Measurements from ENCODE around the gene CSF2RB. TPM values are rescaled to one million over a fixed set of nuclear protein-coding genes. Genes with fewer than 3 reads are reported as not detected.
A peak's percentile ranks its signal among the peaks of the same experiment; 100 is the strongest.

CSF2RB gene
- total and polyA plus RNA-seq, 2 donors (not counting 3 experiments of a cell fraction or from before 2014, with no cell fraction given): 20.6 to 68.2 TPM

DNA sequence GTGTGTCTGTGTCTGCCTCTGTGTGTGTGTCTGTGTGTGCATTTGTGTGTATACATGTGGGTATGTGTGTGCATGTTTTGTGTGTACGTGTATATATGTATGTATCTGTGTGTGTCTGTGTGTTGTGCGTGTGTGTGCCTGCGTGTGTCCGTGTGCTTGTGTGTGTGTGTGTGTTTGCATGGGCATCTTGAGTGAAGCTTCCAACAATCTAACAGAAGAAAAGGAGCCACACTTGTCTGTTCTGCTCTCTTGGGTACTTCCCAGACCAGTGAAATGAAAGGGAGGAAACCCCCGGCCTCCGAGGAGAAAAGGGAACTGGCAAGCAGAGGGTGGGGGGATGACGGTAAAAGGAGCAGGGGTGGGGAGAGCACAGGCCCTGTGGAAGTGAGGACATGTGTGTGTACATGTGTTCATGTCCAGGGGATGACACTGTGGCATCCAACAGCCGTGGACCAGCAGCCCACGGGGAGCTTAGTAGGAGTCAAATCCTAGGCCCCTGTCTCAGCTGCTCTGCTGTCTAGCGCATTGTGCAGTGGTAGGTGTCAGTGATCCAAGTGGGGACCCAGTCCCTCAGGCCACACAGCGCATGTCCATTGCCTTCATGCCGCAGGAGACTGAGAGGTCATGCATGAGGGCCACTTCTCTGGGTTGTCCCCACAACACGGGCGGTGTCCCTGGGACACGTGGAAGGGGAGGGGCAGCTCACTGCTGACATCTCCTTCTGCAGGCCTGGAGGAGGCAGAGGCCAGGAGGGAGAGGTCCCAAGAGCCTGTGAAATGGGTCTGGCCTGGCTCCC is 8.1 kb downstream of the CSF2RB start:
- Histone ChIP-seq H3K4me1 (ENCODE audit: control insufficient read depth, extremely low read depth, insufficient read depth, low read length) (no peaks in the 10 kb centered on the region), H3K79me2 (ENCODE audit: control insufficient read depth, insufficient read depth, low read length) (no peaks in the 10 kb centered on the region), H2AFZ (ENCODE audit: low read depth, low read length) (no peak overlapping the region), H3K9me1 (replicated peaks; ENCODE audit: control insufficient read depth, extremely low read depth, insufficient read depth, low read length) (no peaks in the 10 kb centered on the region), H3K27ac (ENCODE audit: insufficient read depth, low read depth, low read length) (no peak overlapping the region), H3K9ac (replicated peaks; ENCODE audit: extremely low read depth, insufficient read depth, low read length) (no peak overlapping the region), H4K20me1 (replicated peaks; ENCODE audit: control insufficient read depth, extremely low read depth, insufficient read depth, low read length) (no peaks in the 10 kb centered on the region), H3K27me3 (ENCODE audit: control insufficient read depth in 2 of 2, insufficient read depth in 2 of 2, low read length in 2 of 2) (no peaks in the 10 kb centered on the region), H3K4me2 (ENCODE audit: insufficient read depth, low read length) (no peak overlapping the region), H3K4me3 (replicated peaks in 1 of 3; ENCODE audit: insufficient read depth in 1 of 3, low read depth in 1 of 3, low read length in 3 of 3) (no peak overlapping the region), H3K36me3 (ENCODE audit: control insufficient read depth in 2 of 2, extremely low read depth in 1 of 2, insufficient read depth in 2 of 2, low read length in 2 of 2) (peaks cover 6 to 18% of the 10 kb centered on the region in 2 experiments), H3K9me3 (replicated peaks; ENCODE audit: control insufficient read depth, insufficient read depth, low read length) (no peaks in the 10 kb centered on the region)
- intact Hi-C loops (cut with micrococcal nuclease): no loop called here
- no TSS peak for BruUV-seq (replicated peaks)
- dilution Hi-C loops (cut with MboI; ENCODE audit: extremely low pct_ligation_motif_present, low sequenced_read_pairs): no loop called here
- TF ChIP-seq CTCF (IDR thresholded peaks at IDR 0.05; ENCODE audit: extremely low read depth in 1 of 2, insufficient read depth in 1 of 2, low read depth in 1 of 2, low read length in 2 of 2) (no peak), MAX (IDR thresholded peaks at IDR 0.05; ENCODE audit: insufficient read depth, insufficient read length) (no peak), POLR2A (IDR thresholded peaks at IDR 0.05; ENCODE audit: low read depth, low read length) (no peak), EZH2 (IDR thresholded peaks at IDR 0.05; ENCODE audit: borderline replicate concordance, low read depth, low read length, severe bottlenecking) (no peak), GATA2 (IDR thresholded peaks at IDR 0.05; ENCODE audit: insufficient read depth, insufficient read length, low read depth, low read length) (no peak), POLR2AphosphoS5 (IDR thresholded peaks at IDR 0.05; ENCODE audit: insufficient read depth, low read depth, low read length) (no peak), JUN (IDR thresholded peaks at IDR 0.05; ENCODE audit: borderline replicate concordance, insufficient read depth, insufficient read length, low read depth) (no peak), FOS (IDR thresholded peaks at IDR 0.05; ENCODE audit: borderline replicate concordance, insufficient read depth, low read length) (no peak), MYC (IDR thresholded peaks at IDR 0.05; ENCODE audit: low read depth, low read length) (no peak)
- POLR2A ChIA-PET: no interaction called here
- CTCF ChIA-PET: no interaction called here
- DNase-seq (ENCODE audit: low read depth, low spot score): peak; percentile 5
- no peak for FAIRE-seq
